Endothelial cell of umbilical vein (primary cell): ENCODE measurements around the gene RHOF.

Experiments
- TF ChIP-seq, protein P1 (sequence below), 2 donors: IDR thresholded peaks; 1 replicate in 1 of 2; 2 replicates in 1 of 2; pipeline ENCODE4 v1.5.1; 2011; ENCODE audit warnings: low read length in 2 of 2, mild to moderate bottlenecking in 2 of 2, moderate library complexity in 2 of 2, control low read depth in 1 of 2, inconsistent platforms in 1 of 2, low read depth in 1 of 2; ENCODE audit not compliant: insufficient read depth in 1 of 2; ENCODE audit errors: extremely low read depth in 1 of 2
- TF ChIP-seq, protein P2 (sequence below): IDR thresholded peaks from 2 replicates; pipeline ENCODE4 v1.6.1; 2011; ENCODE audit not compliant: insufficient read depth, insufficient read length

DNA sequence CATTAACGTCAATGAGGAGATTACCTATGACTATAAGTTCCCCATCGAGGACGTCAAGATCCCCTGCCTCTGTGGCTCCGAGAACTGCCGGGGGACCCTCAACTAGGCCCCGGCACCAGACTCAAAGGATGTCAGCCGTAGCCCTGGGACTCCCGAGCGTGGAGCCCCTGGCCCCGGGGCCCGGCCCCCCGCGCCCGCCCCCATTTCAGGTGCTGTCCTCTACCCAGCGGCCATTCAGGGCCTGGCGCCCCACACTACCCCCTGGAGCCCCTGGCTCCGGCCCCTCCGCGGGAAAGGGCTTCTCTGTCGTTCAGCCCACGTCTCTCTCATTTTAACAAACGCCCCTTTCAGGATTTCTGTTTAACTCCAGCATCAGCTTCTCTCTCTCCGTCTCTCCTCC, 36.6 kb upstream of the RHOF start:
- TF ChIP-seq, protein P1, sequence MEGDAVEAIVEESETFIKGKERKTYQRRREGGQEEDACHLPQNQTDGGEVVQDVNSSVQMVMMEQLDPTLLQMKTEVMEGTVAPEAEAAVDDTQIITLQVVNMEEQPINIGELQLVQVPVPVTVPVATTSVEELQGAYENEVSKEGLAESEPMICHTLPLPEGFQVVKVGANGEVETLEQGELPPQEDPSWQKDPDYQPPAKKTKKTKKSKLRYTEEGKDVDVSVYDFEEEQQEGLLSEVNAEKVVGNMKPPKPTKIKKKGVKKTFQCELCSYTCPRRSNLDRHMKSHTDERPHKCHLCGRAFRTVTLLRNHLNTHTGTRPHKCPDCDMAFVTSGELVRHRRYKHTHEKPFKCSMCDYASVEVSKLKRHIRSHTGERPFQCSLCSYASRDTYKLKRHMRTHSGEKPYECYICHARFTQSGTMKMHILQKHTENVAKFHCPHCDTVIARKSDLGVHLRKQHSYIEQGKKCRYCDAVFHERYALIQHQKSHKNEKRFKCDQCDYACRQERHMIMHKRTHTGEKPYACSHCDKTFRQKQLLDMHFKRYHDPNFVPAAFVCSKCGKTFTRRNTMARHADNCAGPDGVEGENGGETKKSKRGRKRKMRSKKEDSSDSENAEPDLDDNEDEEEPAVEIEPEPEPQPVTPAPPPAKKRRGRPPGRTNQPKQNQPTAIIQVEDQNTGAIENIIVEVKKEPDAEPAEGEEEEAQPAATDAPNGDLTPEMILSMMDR (IDR thresholded peaks at IDR 0.05; ENCODE audit: extremely low read depth in 1 of 2, insufficient read depth in 1 of 2, low read depth in 1 of 2, low read length in 2 of 2), result no peak
- TF ChIP-seq, protein P2, sequence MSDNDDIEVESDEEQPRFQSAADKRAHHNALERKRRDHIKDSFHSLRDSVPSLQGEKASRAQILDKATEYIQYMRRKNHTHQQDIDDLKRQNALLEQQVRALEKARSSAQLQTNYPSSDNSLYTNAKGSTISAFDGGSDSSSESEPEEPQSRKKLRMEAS, result no peak
